Measurements from ENCODE around the gene POU2F2.
A peak's percentile ranks its signal among the peaks of the same experiment; 100 is the strongest.

The POU2F2 gene

GRCh38 chr19:42078538-42079275 is 53.5 kb downstream of the POU2F2 start:
- DNase-seq: no peak

- no peak for DNase-seq
Measured at GRCh38 chr19:42078058-42078457, 54.2 kb downstream of the POU2F2 start.

GRCh38 chr19:42076380-42076944 is 55.8 kb downstream of the POU2F2 start:
- peak in 3 of 5 donors; percentile 21 to 36 (median 33) for DNase-seq

- DNase-seq: peak; percentile 93 to 100 (median 97)
Measured at GRCh38 chr19:42075616-42076379, 56.4 kb downstream of the POU2F2 start, which contains the start of gene ZNF574. Gene ZNF574, plus strand, starts transcription at chr19:42076166. Its CDS starts 2,441 bp downstream, at chr19:42078607.

- no peak for DNase-seq
Measured at GRCh38 chr19:42075364-42075615, 57.0 kb downstream of the POU2F2 start.

GRCh38 chr19:42074513-42075363 is 57.5 kb downstream of the POU2F2 start:
- DNase-seq: no peak

GRCh38 chr19:42071247-42071646 is 61.0 kb downstream of the POU2F2 start:
- no peak for DNase-seq

- DNase-seq: no peak
Measured at GRCh38 chr19:42069619-42070351, 62.5 kb downstream of the POU2F2 start, which contains the start of gene GRIK5. Gene GRIK5, minus strand, starts transcription at chr19:42070206. Its CDS starts 4,436 bp downstream, at chr19:42065770.

GRCh38 chr19:42068756-42069571 is 63.3 kb downstream of the POU2F2 start:
- no peak for DNase-seq

- DNase-seq: no peak
Measured at GRCh38 chr19:42068361-42068755, 63.9 kb downstream of the POU2F2 start.

GRCh38 chr19:42067315-42067888 is 64.8 kb downstream of the POU2F2 start:
- no peak for DNase-seq

GRCh38 chr19:42066075-42066754 is 66.0 kb downstream of the POU2F2 start:
- peak in 1 of 5 donors; percentile 30 for DNase-seq

GRCh38 chr19:42065511-42065910 is 66.7 kb downstream of the POU2F2 start:
- DNase-seq: no peak

GRCh38 chr19:42065051-42065450 is 67.2 kb downstream of the POU2F2 start:
- no peak for DNase-seq

GRCh38 chr19:42064432-42064831 is 67.8 kb downstream of the POU2F2 start:
- DNase-seq: no peak

GRCh38 chr19:42062381-42062780 is 69.9 kb downstream of the POU2F2 start:
- no peak for DNase-seq

GRCh38 chr19:42060117-42060516 is 72.1 kb downstream of the POU2F2 start:
- no peak for DNase-seq

GRCh38 chr19:42059196-42059595 is 73.0 kb downstream of the POU2F2 start:
- DNase-seq: no peak

GRCh38 chr19:42057846-42058245 is 74.4 kb downstream of the POU2F2 start:
- no peak for DNase-seq

GRCh38 chr19:42054205-42054604 is 78.0 kb downstream of the POU2F2 start:
- DNase-seq: no peak

All from T-helper 1 cell (primary cell).